GM12878 (cell line): ENCODE data around the gene IL26. TPM values are rescaled to one million over a fixed set of nuclear protein-coding genes. Genes with fewer than 3 reads are reported as not detected.

Experiments used
- CUX1 ChIP-seq: IDR thresholded peaks from 2 replicates; pipeline ENCODE4 v1.6.1; 2012; ENCODE audit warnings: improper control_type of control experiment, low read depth, low read length; ENCODE audit not compliant: insufficient replicate concordance
- FOS ChIP-seq: IDR thresholded peaks from 3 replicates; pipeline ENCODE4 v1.6.1; 2011; ENCODE audit warnings: borderline replicate concordance; ENCODE audit not compliant: insufficient read length; ENCODE audit errors: extremely low read depth
- HDAC2 ChIP-seq: fragments of 200-600 bp; sonication (generic); IDR thresholded peaks from 2 replicates; pipeline ENCODE4 v1.6.1; 2017
- MEF2B ChIP-seq: fragments of 450-650 bp; IDR thresholded peaks from 2 replicates; pipeline ENCODE4 v1.6.1; 2018; ENCODE audit warnings: mild to moderate bottlenecking, moderate library complexity; ENCODE audit not compliant: partially characterized antibody, poor library complexity, severe bottlenecking
- NR2C2 ChIP-seq: IDR thresholded peaks from 2 replicates; pipeline ENCODE4 v1.6.1; 2011; ENCODE audit warnings: borderline replicate concordance, low read depth; ENCODE audit not compliant: control insufficient read depth, insufficient read length
- POLR2AphosphoS5 ChIP-seq: IDR thresholded peaks from 2 replicates; pipeline ENCODE4 v1.6.1; 2011; ENCODE audit warnings: mild to moderate bottlenecking, low read length, inconsistent platforms
- RELA ChIP-seq: fragments of 450-650 bp; IDR thresholded peaks from 2 replicates; pipeline ENCODE4 v1.8.0; 2014; ENCODE audit warnings: borderline replicate concordance; ENCODE audit not compliant: partially characterized antibody
- REST ChIP-seq: IDR thresholded peaks from 2 replicates; pipeline ENCODE4 v1.6.1; 2012; ENCODE audit warnings: mild to moderate bottlenecking, low read depth, low read length
- polyA plus RNA-seq, 11 experiments: library from polyadenylated mRNA; depleted of rRNA in 4 of 11; unstranded in 6 of 11; stranded (reverse) in 5 of 11; fragments of >200 nt; fragmentation: Nextera tagmentation in 4 of 11; fragmentation: Illumina TruSeq in 1 of 11; extraction: Ambion mirVana in 4 of 11; extraction: Trizol in 1 of 11; gene quantifications; 1 replicate in 1 of 11; 2 replicates in 10 of 11; pipeline versions ENCODE4 v1.2.1 to v1.2.3, GENCODE V29; 2011 to 2016; ENCODE audit warnings: inconsistent platforms in 2 of 11, missing spikeins in 2 of 11, low read depth in 1 of 11
- total RNA-seq, 4 experiments: library from RNA; depleted of rRNA in 3 of 4; stranded (reverse); fragments of >200 nt in 3 of 4; fragmentation: Illumina TruSeq in 1 of 4; extraction: Trizol in 1 of 4; gene quantifications; 2 replicates each; pipeline versions ENCODE4 v1.2.1 to v1.2.3, GENCODE V29; 2013 to 2021

Gene IL26
- total and polyA plus RNA-seq, 10 of the 15 experiments (the other 5 are each of a cell fraction or from before 2014, with no cell fraction given), result not detected

GRCh38 chr12:68229956-68230355 lies 4.3 kb upstream of the IL26 start (continued):
- TF ChIP-seq CUX1, result no peak
- TF ChIP-seq NR2C2, result no peak
- TF ChIP-seq FOS, result no peak
- no peak for TF ChIP-seq RELA
- no peak for TF ChIP-seq REST
- no peak for TF ChIP-seq MEF2B
- no peak for TF ChIP-seq HDAC2
- TF ChIP-seq POLR2AphosphoS5, result no peak
